SU-DHL-6 (cell line): Measurements from ENCODE around the gene CGN.

Experiments
- H2AFZ ChIP-seq: fragments of 200-600 bp; sonication (generic); 2 replicates; pipeline ENCODE4 v1.6.1; 2014; ENCODE audit warnings: low read depth, mild to moderate bottlenecking, moderate library complexity, mixed read lengths, antibody characterized with exemption, low read length; ENCODE audit not compliant: severe bottlenecking
- H3F3A ChIP-seq: fragments of 200-600 bp; shearing (Covaris generic); 2 replicates; pipeline ENCODE4 v1.6.0; 2016; ENCODE audit warnings: antibody characterized with exemption, mild to moderate bottlenecking; ENCODE audit not compliant: insufficient read depth
- H3K27ac ChIP-seq: fragments of 200-600 bp; sonication (generic); 2 replicates; pipeline ENCODE4 v1.5.1; 2016; ENCODE audit warnings: low read depth, mild to moderate bottlenecking, low read length, moderate library complexity, mixed read lengths
- H3K27me3 ChIP-seq: fragments of 200-600 bp; sonication (generic), shearing (Covaris generic); 2 replicates; pipeline ENCODE4 v1.6.0; 2014; ENCODE audit warnings: mild to moderate bottlenecking, low read length
- H3K36me3 ChIP-seq: fragments of 200-600 bp; sonication (generic); 2 replicates; pipeline ENCODE4 v1.6.1; 2014; ENCODE audit warnings: mild to moderate bottlenecking, low read length, mixed read lengths
- H3K4me2 ChIP-seq: fragments of 300-600, 200-600 bp; shearing (Covaris generic), sonication (generic); 2 replicates; pipeline ENCODE4 v1.6.0; 2014; ENCODE audit warnings: low read length, low read depth, mild to moderate bottlenecking; ENCODE audit not compliant: poor library complexity, severe bottlenecking
- H3K4me3 ChIP-seq: fragments of 200-600 bp; sonication (generic); 2 replicates; pipeline ENCODE4 v1.5.1; 2014; ENCODE audit warnings: antibody characterized with exemption, low read length, mild to moderate bottlenecking, mixed read lengths; ENCODE audit not compliant: insufficient read depth, poor library complexity, severe bottlenecking
- H3K79me2 ChIP-seq: fragments of 200-600 bp; sonication (generic); 2 replicates; pipeline ENCODE4 v1.6.1; 2014; ENCODE audit warnings: mild to moderate bottlenecking, low read length, moderate library complexity; ENCODE audit not compliant: insufficient read depth
- H3K9ac ChIP-seq: fragments of 200-600 bp; sonication (generic); 2 replicates; pipeline ENCODE4 v1.7.0; 2014; ENCODE audit warnings: mild to moderate bottlenecking, low read length
- H3K9me2 ChIP-seq: fragments of 200-600 bp; sonication (generic); replicated peaks from 2 replicates; pipeline ENCODE4 v1.6.1; 2014; ENCODE audit warnings: low read length; ENCODE audit not compliant: insufficient read depth
- H3K9me3 ChIP-seq: fragments of 200-600 bp; sonication (generic); 2 replicates; pipeline ENCODE4 v1.6.1; 2014; ENCODE audit warnings: low read length, mixed read lengths; ENCODE audit not compliant: insufficient read depth
- H4K20me1 ChIP-seq: fragments of 200-600 bp; sonication (generic); 2 replicates; pipeline ENCODE4 v1.6.1; 2014; ENCODE audit warnings: low read depth, mild to moderate bottlenecking, antibody characterized with exemption, low read length, moderate library complexity, mixed read lengths
- EZH2phosphoT487 ChIP-seq: fragments of 200-600 bp; sonication (generic), shearing (Covaris generic); conservative IDR thresholded peaks from 2 replicates; pipeline ENCODE4 v1.6.1; 2018; ENCODE audit warnings: mild to moderate bottlenecking, antibody characterized with exemption, low read length, moderate library complexity, mixed read lengths
- TF ChIP-seq, protein P1 (sequence below): fragments of 200-600 bp; sonication (generic); IDR thresholded peaks from one replicate; pipeline ENCODE4 v1.5.1; 2017; ENCODE audit warnings: antibody characterized with exemption, mild to moderate bottlenecking, low read length, moderate library complexity; ENCODE audit not compliant: insufficient read depth, poor library complexity, severe bottlenecking

The CGN gene

DNA sequence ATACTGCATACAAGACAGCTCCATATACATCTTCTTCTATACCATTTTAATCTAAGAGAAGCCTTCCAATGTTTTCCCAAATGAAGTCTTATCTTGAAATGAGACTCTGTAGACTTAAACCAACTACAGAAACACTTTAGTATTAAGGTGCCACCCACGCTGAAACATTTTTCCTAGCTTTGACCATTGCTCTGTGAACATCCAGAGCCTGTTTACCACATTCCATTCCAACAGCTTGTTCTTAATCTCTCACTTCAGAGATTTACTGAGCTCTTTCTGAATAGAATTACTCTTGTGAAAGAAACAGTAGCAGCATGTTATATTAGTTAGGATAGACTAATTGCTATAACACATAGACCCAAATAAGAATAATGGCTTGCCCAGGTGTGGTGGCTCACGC is 32.3 kb upstream of the CGN start:
- Histone ChIP-seq H3K79me2 (no peaks in the 10 kb centered on the region), H3F3A (no peaks in the 10 kb centered on the region), H3K9ac (no peak overlapping the region), H2AFZ (no peak overlapping the region), H3K36me3 (no peaks in the 10 kb centered on the region), H3K9me2 (no peaks in the 10 kb centered on the region), H4K20me1 (no peaks in the 10 kb centered on the region), H3K27ac (no peak overlapping the region), H3K4me3 (no peak overlapping the region), H3K9me3 (0 out of 2 replicates have a peak, but pooled peaks cover 8% of the 10 kb centered on the region), H3K4me2 (no peak overlapping the region), H3K27me3 (no peaks in the 10 kb centered on the region; the same call in 1 of the 2 replicates)
- TF ChIP-seq EZH2phosphoT487 = no peak
- TF ChIP-seq, protein P1, sequence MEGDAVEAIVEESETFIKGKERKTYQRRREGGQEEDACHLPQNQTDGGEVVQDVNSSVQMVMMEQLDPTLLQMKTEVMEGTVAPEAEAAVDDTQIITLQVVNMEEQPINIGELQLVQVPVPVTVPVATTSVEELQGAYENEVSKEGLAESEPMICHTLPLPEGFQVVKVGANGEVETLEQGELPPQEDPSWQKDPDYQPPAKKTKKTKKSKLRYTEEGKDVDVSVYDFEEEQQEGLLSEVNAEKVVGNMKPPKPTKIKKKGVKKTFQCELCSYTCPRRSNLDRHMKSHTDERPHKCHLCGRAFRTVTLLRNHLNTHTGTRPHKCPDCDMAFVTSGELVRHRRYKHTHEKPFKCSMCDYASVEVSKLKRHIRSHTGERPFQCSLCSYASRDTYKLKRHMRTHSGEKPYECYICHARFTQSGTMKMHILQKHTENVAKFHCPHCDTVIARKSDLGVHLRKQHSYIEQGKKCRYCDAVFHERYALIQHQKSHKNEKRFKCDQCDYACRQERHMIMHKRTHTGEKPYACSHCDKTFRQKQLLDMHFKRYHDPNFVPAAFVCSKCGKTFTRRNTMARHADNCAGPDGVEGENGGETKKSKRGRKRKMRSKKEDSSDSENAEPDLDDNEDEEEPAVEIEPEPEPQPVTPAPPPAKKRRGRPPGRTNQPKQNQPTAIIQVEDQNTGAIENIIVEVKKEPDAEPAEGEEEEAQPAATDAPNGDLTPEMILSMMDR = no peak

DNA sequence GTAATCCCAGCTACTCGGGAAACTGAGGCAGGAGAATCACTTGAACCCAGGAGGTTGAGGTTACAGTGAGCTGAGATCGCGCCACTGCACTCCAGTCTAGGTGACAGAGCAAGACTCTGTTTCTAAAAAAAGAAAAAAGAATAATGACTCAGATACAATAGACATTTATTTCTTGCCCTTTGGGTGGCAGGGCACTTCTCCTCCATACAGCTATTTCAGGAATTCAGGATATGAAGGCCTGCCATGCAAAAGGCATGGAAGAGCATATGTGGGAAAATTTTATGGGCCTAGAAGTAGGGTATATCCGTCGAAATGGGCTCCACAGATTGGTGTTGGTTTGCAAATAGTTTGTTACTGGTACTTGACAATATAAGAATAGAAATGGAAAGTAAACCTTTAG is 31.7 kb upstream of the CGN start:
- H3K79me2 ChIP-seq = no peaks in the 10 kb centered on the region
- no peak overlapping the region for H3K4me2 ChIP-seq
- no peak overlapping the region for H3K4me3 ChIP-seq
- H3K9ac ChIP-seq = no peak overlapping the region
- no peaks in the 10 kb centered on the region for H4K20me1 ChIP-seq
- H3K9me2 ChIP-seq = no peaks in the 10 kb centered on the region
- no peaks in the 10 kb centered on the region for H3K36me3 ChIP-seq
- no peaks in the 10 kb centered on the region; the same call in 1 of the 2 replicates for H3K27me3 ChIP-seq
- no peak overlapping the region for H2AFZ ChIP-seq
- 0 out of 2 replicates have a peak, but pooled peaks cover 8% of the 10 kb centered on the region for H3K9me3 ChIP-seq
- no peaks in the 10 kb centered on the region for H3F3A ChIP-seq
- no peak overlapping the region for H3K27ac ChIP-seq
- TF ChIP-seq, protein P1 = no peak
- no peak for TF ChIP-seq EZH2phosphoT487

DNA sequence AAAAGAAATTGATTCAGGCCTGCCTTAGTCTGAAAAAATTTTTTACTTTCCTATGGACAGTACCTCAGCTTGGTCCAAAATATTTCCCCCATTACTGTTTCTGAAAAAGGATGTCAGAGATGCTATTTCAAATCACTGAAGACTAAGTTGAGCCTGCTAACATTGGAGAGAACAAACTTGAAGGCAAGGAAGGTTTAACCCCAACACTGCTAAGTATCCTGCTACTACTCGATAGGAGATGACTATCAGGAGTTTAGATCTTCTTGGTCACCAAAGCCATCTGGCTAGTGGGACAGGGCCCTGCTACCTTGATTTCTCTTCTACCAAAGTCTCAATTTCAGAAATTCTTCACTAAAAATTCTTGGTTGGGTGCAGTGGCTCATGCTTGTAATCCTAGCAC is 29.2 kb upstream of the CGN start:
- Histone ChIP-seq H3K4me2 (no peak overlapping the region), H3K9ac (no peak overlapping the region), H3F3A (no peaks in the 10 kb centered on the region), H3K9me3 (0 out of 2 replicates have a peak, but pooled peaks cover 8% of the 10 kb centered on the region), H3K4me3 (no peak overlapping the region), H3K36me3 (no peaks in the 10 kb centered on the region), H3K9me2 (no peaks in the 10 kb centered on the region), H3K27me3 (no peaks in the 10 kb centered on the region), H4K20me1 (no peaks in the 10 kb centered on the region), H3K27ac (no peak overlapping the region), H2AFZ (no peak overlapping the region), H3K79me2 (no peaks in the 10 kb centered on the region)
- TF ChIP-seq, protein P1 = no peak
- TF ChIP-seq EZH2phosphoT487 = no peak
